Superior temporal gyrus (tissue), 1 donor: ENCODE results near the gene CACNG6.
"Not testable (repeated sequence)": the region's sequence is repeated elsewhere in the genome, so short reads cannot be mapped to it uniquely, and the experiment has no call there.

ENCODE experiments used
- DNase-seq: peaks from one replicate; pipeline ENCODE4 v3.0.0-alpha.2; 2016; ENCODE audit errors: extremely low spot score

The CACNG6 gene

GRCh38 chr19:53991224-53992113 is at the start of gene CACNG6:
CACNG6 (plus strand) TSS chr19:53991637; CDS start chr19:53992878, 1,241 bp downstream.
- no peak for DNase-seq

GRCh38 chr19:53942001-53942786 is 49.2 kb upstream of the CACNG6 start:
- no peak for DNase-seq

- no peak for DNase-seq
Measured at GRCh38 chr19:53944416-53944815, 47.0 kb upstream of the CACNG6 start.

GRCh38 chr19:53944933-53945332 is 46.5 kb upstream of the CACNG6 start:
- DNase-seq: no peak

GRCh38 chr19:53945441-53945840 is 46.0 kb upstream of the CACNG6 start:
- DNase-seq: no peak

GRCh38 chr19:53945998-53946397 is 45.4 kb upstream of the CACNG6 start:
- no peak for DNase-seq

- no peak for DNase-seq
Measured at GRCh38 chr19:53947624-53948023, 43.8 kb upstream of the CACNG6 start.

- not testable (repeated sequence) for DNase-seq
Measured at GRCh38 chr19:53948611-53949010, 42.8 kb upstream of the CACNG6 start.

- no peak for DNase-seq
Measured at GRCh38 chr19:53951436-53951835, 40.0 kb upstream of the CACNG6 start.

- no peak for DNase-seq
Measured at GRCh38 chr19:53951947-53952346, 39.5 kb upstream of the CACNG6 start.

- no peak for DNase-seq
Measured at GRCh38 chr19:53953383-53953782, 38.1 kb upstream of the CACNG6 start.

- DNase-seq: no peak
Measured at GRCh38 chr19:53957448-53958167, 33.8 kb upstream of the CACNG6 start.

GRCh38 chr19:53958168-53958571 is 33.3 kb upstream of the CACNG6 start:
- no peak for DNase-seq

GRCh38 chr19:53958823-53959757 is 32.3 kb upstream of the CACNG6 start:
- DNase-seq: no peak

GRCh38 chr19:53960187-53960586 is 31.2 kb upstream of the CACNG6 start:
- DNase-seq: no peak

- DNase-seq: no peak
Measured at GRCh38 chr19:53960886-53961285, 30.6 kb upstream of the CACNG6 start.

GRCh38 chr19:53961523-53962356 is 29.7 kb upstream of the CACNG6 start:
- DNase-seq: no peak

GRCh38 chr19:53962887-53963431 is 28.5 kb upstream of the CACNG6 start, which contains the start of gene CACNG8:
CACNG8 (plus strand) TSS chr19:53962937.
- DNase-seq: no peak

- peak; percentile 56 for DNase-seq
Measured at GRCh38 chr19:53965091-53965490, 26.3 kb upstream of the CACNG6 start.

- DNase-seq: peak; percentile 13
Measured at GRCh38 chr19:53966931-53967330, 24.5 kb upstream of the CACNG6 start.
